ENCODE measurements around the gene KLKB1. TPM values are rescaled to one million over a fixed set of nuclear protein-coding genes. Genes with fewer than 3 reads are reported as not detected.

KLKB1 gene
- total RNA-seq, 1 donor from 2014 or later, result 0.29 TPM

DNA sequence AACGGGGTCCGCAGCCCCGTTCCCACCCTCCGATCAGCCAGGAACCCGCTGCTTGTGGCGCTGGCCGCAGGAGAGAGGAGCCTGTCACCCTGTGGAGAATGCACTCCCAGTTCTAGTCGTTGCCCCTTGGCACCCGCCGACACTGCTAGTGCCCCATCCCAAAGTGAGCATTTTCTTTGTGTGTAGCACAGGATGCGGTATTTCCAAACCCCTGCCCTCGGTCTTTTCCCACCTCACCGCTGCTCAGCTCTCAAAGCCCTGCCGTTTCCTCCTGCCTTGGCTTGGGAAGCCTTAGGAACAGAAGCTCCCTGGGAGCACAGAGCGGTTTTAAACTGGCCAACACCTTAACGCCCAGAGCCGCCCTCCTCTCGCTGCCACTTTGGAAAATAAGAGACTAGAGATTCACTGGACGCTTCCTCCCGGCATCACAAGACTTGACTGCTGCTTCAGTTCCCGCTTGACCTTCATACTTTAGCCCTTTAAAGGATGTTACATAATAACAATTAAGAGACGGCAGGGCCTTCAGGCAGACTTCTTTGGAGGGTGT is 35.2 kb upstream of the KLKB1 start:
- TF ChIP-seq, protein P1, sequence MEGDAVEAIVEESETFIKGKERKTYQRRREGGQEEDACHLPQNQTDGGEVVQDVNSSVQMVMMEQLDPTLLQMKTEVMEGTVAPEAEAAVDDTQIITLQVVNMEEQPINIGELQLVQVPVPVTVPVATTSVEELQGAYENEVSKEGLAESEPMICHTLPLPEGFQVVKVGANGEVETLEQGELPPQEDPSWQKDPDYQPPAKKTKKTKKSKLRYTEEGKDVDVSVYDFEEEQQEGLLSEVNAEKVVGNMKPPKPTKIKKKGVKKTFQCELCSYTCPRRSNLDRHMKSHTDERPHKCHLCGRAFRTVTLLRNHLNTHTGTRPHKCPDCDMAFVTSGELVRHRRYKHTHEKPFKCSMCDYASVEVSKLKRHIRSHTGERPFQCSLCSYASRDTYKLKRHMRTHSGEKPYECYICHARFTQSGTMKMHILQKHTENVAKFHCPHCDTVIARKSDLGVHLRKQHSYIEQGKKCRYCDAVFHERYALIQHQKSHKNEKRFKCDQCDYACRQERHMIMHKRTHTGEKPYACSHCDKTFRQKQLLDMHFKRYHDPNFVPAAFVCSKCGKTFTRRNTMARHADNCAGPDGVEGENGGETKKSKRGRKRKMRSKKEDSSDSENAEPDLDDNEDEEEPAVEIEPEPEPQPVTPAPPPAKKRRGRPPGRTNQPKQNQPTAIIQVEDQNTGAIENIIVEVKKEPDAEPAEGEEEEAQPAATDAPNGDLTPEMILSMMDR (IDR thresholded peaks at IDR 0.05; ENCODE audit: partially characterized antibody, unreplicated experiment), result no peak
- Mint-ChIP-seq H3K4me1 (ENCODE audit: low read depth, unreplicated experiment) (peaks cover 18% of the 10 kb centered on the region), H3K27ac (ENCODE audit: unreplicated experiment) (peak overlapping the region; percentile 98), H3K36me3 (ENCODE audit: unreplicated experiment) (no peaks in the 10 kb centered on the region), H3K9me3 (ENCODE audit: unreplicated experiment) (peaks cover 9% of the 10 kb centered on the region), H3K27me3 (ENCODE audit: unreplicated experiment) (peaks cover 10% of the 10 kb centered on the region), H3K4me3 (ENCODE audit: unreplicated experiment) (peak overlapping the region; percentile 98)
- peak; percentile 54 for DNase-seq

DNA sequence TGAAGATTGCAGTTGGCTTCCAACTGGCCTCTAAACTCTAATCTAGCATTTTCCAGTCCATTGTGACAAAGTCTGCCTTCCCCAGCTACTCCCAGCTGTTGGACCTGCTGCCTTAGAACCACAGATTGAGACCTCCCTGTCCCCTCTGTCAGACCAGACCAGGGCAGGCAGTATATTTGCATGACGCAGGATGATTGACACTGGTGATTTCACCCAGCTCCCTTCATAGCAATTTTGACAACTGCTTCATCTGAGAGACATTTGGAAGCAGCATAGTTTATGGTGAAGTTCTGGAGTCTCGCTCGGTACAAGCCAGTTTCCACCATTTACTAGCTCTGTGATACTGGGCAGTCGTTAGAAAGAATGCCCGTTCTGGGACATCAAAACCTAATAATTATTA is 33.5 kb upstream of the KLKB1 start:
- TF ChIP-seq, protein P1 (IDR thresholded peaks at IDR 0.05; ENCODE audit: partially characterized antibody, unreplicated experiment), result no peak
- peak; percentile 28 for DNase-seq
- Mint-ChIP-seq H3K27ac (ENCODE audit: unreplicated experiment) (peak overlapping the region; percentile 55), H3K4me1 (ENCODE audit: low read depth, unreplicated experiment) (peaks cover 18% of the 10 kb centered on the region), H3K9me3 (ENCODE audit: unreplicated experiment) (peaks cover 9% of the 10 kb centered on the region), H3K4me3 (ENCODE audit: unreplicated experiment) (peak overlapping the region; percentile 34), H3K36me3 (ENCODE audit: unreplicated experiment) (no peaks in the 10 kb centered on the region), H3K27me3 (ENCODE audit: unreplicated experiment) (peaks cover 9% of the 10 kb centered on the region)

DNA sequence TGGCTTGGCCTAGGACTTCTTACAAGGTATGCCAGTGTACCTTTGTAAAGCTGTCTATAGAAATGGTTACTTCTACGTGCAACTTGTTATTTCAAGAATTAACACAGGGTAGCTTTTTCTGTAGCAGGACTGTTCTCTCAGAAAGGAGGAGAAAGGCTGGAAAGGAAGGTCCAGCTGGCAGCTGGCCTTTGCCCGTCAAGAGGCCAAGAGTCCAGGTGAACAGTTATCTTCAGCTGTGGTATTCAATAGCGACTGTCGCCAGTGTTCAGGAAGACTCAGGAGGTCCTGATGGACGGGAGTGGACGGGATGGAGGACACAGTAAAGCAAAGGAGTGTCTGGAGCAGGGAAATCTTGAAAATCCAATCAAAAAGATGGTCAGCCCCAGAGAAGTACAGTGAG is 31.2 kb upstream of the KLKB1 start:
- H3K9me3 Mint-ChIP-seq (ENCODE audit: unreplicated experiment), result peaks cover 9% of the 10 kb centered on the region
- TF ChIP-seq, protein P1 (IDR thresholded peaks at IDR 0.05; ENCODE audit: partially characterized antibody, unreplicated experiment), result no peak

DNA sequence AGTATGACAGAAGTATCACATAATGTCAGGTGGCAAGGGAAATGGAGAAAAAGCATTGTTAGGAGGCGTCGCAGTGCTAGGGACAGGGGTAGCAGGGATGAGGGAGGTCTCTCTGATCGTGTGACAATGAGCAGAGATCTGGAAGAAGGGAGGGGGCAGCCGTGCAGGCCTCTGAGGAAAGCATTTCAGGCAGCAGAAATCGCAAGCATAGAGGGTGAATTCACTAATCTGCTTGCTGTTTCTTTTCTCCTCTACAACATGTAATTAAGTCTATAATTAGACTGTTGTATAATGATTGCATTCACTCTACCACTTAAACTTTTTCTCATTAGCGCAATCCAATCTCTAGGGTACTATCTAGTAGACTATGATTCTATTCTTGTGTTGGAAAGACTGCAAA is 26.8 kb upstream of the KLKB1 start:
- no peak overlapping the region for H3K27ac Mint-ChIP-seq (ENCODE audit: unreplicated experiment)
- DNase-seq, result no peak
- TF ChIP-seq, protein P1 (IDR thresholded peaks at IDR 0.05; ENCODE audit: partially characterized antibody, unreplicated experiment), result no peak

More for the DNA sequence above, 31.2 kb upstream of the KLKB1 start:
- no peak for DNase-seq
- Mint-ChIP-seq H3K27ac (ENCODE audit: unreplicated experiment) (no peak overlapping the region), H3K4me3 (ENCODE audit: unreplicated experiment) (no peak overlapping the region), H3K27me3 (ENCODE audit: unreplicated experiment) (peaks cover 7% of the 10 kb centered on the region), H3K36me3 (ENCODE audit: unreplicated experiment) (no peaks in the 10 kb centered on the region), H3K4me1 (ENCODE audit: low read depth, unreplicated experiment) (peaks cover 13% of the 10 kb centered on the region)

DNA sequence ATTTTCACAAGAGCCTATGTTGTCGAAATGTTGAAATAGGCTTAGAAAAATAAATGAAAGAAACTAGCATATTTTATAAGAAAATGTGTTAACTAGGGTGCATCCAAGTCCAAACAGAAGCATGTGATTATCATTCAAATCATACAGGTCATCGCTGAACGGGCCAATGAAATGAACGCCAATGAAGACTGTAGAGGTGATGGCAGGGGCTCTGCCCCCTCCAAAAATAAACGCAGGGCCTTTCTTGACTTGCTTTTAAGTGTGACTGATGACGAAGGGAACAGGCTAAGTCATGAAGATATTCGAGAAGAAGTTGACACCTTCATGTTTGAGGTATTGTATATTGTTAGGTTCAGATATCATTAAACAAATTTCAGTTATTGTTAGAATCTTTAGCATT is 26.3 kb upstream of the KLKB1 start:
- Mint-ChIP-seq H3K9me3 (ENCODE audit: unreplicated experiment) (peaks cover 3% of the 10 kb centered on the region), H3K4me3 (ENCODE audit: unreplicated experiment) (no peak overlapping the region), H3K27me3 (ENCODE audit: unreplicated experiment) (peaks cover 3% of the 10 kb centered on the region), H3K4me1 (ENCODE audit: low read depth, unreplicated experiment) (peaks cover 3% of the 10 kb centered on the region), H3K27ac (ENCODE audit: unreplicated experiment) (no peak overlapping the region), H3K36me3 (ENCODE audit: unreplicated experiment) (no peaks in the 10 kb centered on the region)
- no peak for DNase-seq
- TF ChIP-seq, protein P1 (IDR thresholded peaks at IDR 0.05; ENCODE audit: partially characterized antibody, unreplicated experiment), result no peak

More for the DNA sequence above, 26.8 kb upstream of the KLKB1 start:
- Mint-ChIP-seq H3K4me1 (ENCODE audit: low read depth, unreplicated experiment) (peaks cover 3% of the 10 kb centered on the region), H3K27me3 (ENCODE audit: unreplicated experiment) (peaks cover 3% of the 10 kb centered on the region), H3K36me3 (ENCODE audit: unreplicated experiment) (no peaks in the 10 kb centered on the region), H3K9me3 (ENCODE audit: unreplicated experiment) (peaks cover 3% of the 10 kb centered on the region), H3K4me3 (ENCODE audit: unreplicated experiment) (no peak overlapping the region)
